ENCODE data around the gene SMPD2. TPM values are rescaled to one million over a fixed set of nuclear protein-coding genes. Genes with fewer than 3 reads are reported as not detected.

Gene SMPD2
- total and polyA plus RNA-seq, 9 of the 15 experiments (the other 6 are each of a cell fraction or from before 2014, with no cell fraction given), result 0.13 to 21.8 (median 18.3) TPM

DNA sequence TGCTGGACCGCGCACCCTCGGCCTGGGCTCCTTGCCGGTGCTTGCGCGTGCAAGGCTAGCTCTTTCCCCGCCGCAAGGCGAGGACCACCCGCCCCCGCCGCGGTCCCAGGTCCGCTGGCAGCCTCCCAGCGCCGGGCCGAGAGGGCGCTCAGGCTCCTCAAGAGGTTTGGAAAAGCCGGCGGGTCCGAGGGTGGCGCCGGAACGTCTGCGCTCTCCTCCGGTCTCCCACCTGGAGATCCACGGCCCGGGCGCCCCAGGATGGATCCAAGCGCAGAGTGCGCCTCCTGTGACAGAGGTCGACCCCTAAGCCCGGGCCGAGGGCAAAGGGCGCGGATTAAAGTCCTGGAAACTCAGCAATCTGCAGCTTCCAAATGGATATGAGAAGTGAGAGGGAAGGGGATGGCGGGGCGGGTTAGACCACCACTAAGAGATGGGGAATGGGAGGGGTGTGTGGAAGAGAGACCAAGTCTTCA lies 15.6 kb downstream of the SMPD2 start (continued):
- TF ChIP-seq, protein P1, sequence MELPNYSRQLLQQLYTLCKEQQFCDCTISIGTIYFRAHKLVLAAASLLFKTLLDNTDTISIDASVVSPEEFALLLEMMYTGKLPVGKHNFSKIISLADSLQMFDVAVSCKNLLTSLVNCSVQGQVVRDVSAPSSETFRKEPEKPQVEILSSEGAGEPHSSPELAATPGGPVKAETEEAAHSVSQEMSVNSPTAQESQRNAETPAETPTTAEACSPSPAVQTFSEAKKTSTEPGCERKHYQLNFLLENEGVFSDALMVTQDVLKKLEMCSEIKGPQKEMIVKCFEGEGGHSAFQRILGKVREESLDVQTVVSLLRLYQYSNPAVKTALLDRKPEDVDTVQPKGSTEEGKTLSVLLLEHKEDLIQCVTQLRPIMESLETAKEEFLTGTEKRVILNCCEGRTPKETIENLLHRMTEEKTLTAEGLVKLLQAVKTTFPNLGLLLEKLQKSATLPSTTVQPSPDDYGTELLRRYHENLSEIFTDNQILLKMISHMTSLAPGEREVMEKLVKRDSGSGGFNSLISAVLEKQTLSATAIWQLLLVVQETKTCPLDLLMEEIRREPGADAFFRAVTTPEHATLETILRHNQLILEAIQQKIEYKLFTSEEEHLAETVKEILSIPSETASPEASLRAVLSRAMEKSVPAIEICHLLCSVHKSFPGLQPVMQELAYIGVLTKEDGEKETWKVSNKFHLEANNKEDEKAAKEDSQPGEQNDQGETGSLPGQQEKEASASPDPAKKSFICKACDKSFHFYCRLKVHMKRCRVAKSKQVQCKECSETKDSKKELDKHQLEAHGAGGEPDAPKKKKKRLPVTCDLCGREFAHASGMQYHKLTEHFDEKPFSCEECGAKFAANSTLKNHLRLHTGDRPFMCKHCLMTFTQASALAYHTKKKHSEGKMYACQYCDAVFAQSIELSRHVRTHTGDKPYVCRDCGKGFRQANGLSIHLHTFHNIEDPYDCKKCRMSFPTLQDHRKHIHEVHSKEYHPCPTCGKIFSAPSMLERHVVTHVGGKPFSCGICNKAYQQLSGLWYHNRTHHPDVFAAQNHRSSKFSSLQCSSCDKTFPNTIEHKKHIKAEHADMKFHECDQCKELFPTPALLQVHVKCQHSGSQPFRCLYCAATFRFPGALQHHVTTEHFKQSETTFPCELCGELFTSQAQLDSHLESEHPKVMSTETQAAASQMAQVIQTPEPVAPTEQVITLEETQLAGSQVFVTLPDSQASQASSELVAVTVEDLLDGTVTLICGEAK (IDR thresholded peaks at IDR 0.05), result peak; percentile 41; the same call in 1 of the 2 replicates
- TF ChIP-seq, protein P1 (CRISPR knock-in tag; IDR thresholded peaks at IDR 0.05), result no peak
- TF ChIP-seq ESRRA (IDR thresholded peaks at IDR 0.05; ENCODE audit: borderline replicate concordance, low read depth), result 0 out of 2 replicates have a peak, but pooled peaks have one; percentile 38
- no peak for TF ChIP-seq TFAM (CRISPR knock-in tag; conservative IDR thresholded peaks at IDR 0.05)
- no peak for TF ChIP-seq ETV1 (tag; conservative IDR thresholded peaks at IDR 0.05; ENCODE audit: low read depth)
- no peak for TF ChIP-seq NR2C1 (IDR thresholded peaks at IDR 0.05)
- no peak for TF ChIP-seq NR2C1 (tag; IDR thresholded peaks at IDR 0.05)
- TF ChIP-seq PHF20 (IDR thresholded peaks at IDR 0.05; ENCODE audit: partially characterized antibody), result peak; percentile 54
- TF ChIP-seq, protein P2, sequence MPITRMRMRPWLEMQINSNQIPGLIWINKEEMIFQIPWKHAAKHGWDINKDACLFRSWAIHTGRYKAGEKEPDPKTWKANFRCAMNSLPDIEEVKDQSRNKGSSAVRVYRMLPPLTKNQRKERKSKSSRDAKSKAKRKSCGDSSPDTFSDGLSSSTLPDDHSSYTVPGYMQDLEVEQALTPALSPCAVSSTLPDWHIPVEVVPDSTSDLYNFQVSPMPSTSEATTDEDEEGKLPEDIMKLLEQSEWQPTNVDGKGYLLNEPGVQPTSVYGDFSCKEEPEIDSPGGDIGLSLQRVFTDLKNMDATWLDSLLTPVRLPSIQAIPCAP (CRISPR knock-in tag; IDR thresholded peaks at IDR 0.05; ENCODE audit: borderline replicate concordance), result no peak
- TF ChIP-seq, protein P3, sequence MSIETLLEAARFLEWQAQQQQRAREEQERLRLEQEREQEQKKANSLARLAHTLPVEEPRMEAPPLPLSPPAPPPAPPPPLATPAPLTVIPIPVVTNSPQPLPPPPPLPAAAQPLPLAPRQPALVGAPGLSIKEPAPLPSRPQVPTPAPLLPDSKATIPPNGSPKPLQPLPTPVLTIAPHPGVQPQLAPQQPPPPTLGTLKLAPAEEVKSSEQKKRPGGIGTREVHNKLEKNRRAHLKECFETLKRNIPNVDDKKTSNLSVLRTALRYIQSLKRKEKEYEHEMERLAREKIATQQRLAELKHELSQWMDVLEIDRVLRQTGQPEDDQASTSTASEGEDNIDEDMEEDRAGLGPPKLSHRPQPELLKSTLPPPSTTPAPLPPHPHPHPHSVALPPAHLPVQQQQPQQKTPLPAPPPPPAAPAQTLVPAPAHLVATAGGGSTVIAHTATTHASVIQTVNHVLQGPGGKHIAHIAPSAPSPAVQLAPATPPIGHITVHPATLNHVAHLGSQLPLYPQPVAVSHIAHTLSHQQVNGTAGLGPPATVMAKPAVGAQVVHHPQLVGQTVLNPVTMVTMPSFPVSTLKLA (conservative IDR thresholded peaks at IDR 0.05), result peak in 1 of 2 experiments; percentile 5; a peak in 1 of 4 replicates
- no peak for TF ChIP-seq ZNF668 (CRISPR knock-in tag; IDR thresholded peaks at IDR 0.05)
- TF ChIP-seq, protein P4, sequence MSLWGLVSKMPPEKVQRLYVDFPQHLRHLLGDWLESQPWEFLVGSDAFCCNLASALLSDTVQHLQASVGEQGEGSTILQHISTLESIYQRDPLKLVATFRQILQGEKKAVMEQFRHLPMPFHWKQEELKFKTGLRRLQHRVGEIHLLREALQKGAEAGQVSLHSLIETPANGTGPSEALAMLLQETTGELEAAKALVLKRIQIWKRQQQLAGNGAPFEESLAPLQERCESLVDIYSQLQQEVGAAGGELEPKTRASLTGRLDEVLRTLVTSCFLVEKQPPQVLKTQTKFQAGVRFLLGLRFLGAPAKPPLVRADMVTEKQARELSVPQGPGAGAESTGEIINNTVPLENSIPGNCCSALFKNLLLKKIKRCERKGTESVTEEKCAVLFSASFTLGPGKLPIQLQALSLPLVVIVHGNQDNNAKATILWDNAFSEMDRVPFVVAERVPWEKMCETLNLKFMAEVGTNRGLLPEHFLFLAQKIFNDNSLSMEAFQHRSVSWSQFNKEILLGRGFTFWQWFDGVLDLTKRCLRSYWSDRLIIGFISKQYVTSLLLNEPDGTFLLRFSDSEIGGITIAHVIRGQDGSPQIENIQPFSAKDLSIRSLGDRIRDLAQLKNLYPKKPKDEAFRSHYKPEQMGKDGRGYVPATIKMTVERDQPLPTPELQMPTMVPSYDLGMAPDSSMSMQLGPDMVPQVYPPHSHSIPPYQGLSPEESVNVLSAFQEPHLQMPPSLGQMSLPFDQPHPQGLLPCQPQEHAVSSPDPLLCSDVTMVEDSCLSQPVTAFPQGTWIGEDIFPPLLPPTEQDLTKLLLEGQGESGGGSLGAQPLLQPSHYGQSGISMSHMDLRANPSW (CRISPR knock-in tag; IDR thresholded peaks at IDR 0.05), result no peak
